WERI-Rb-1 (cell line): ENCODE results near the gene TNFRSF11A.

Experiments used
- DNase-seq: peaks from one replicate; pipeline ENCODE4 v3.0.0-alpha.2; 2020
- H3K27ac ChIP-seq: fragments of 250-450 bp; sonication (Bioruptor Pico); 2 replicates; pipeline ENCODE4 v1.5.1; 2020; ENCODE audit warnings: mild to moderate bottlenecking, moderate library complexity
- H3K27me3 ChIP-seq: fragments of 250-450 bp; sonication (Bioruptor Pico); 2 replicates; pipeline ENCODE4 v1.5.1; 2021; ENCODE audit warnings: mild to moderate bottlenecking, low read depth, moderate library complexity; ENCODE audit not compliant: insufficient read depth, severe bottlenecking
- H3K36me3 ChIP-seq: fragments of 250-450 bp; sonication (Bioruptor Pico); 2 replicates; pipeline ENCODE4 v1.5.1; 2020; ENCODE audit warnings: mild to moderate bottlenecking, moderate library complexity
- H3K4me3 ChIP-seq: 2 replicates; pipeline ENCODE4 v1.5.1; 2011; ENCODE audit warnings: low read depth, mild to moderate bottlenecking, control low read depth, low read length
- H3K9me3 ChIP-seq: fragments of 250-450 bp; sonication (Bioruptor Pico); 2 replicates; pipeline ENCODE4 v1.5.1; 2021; ENCODE audit warnings: mild to moderate bottlenecking, moderate library complexity; ENCODE audit not compliant: severe bottlenecking
- CTCF ChIP-seq: IDR thresholded peaks from 2 replicates; pipeline ENCODE4 v1.5.1; 2011; ENCODE audit warnings: low read depth, mild to moderate bottlenecking, control low read depth, inconsistent platforms, low read length

TNFRSF11A gene

DNA sequence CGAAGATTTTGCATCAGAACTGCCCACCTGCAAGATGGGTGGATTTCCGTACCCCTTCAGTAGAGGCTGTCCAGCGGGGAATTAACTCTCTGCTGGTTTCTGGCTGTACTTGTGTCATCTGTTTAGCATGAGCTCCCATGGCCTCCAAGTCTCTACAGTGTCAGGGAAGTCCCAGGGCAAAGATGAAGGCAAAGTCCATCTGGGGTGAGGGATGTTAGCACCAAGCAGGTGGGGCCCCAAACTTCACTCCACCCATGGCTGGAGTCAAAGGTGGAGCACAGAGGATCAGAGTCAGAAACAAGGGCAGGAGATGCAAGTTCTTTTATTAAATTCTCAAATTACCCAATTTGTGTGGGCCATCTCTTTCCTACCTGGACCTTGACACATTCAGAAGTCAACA, 78.0 kb downstream of the TNFRSF11A start:
- no peak for TF ChIP-seq CTCF
- Histone ChIP-seq H3K27me3 (no peaks in the 10 kb centered on the region), H3K4me3 (no peak overlapping the region), H3K27ac (no peak overlapping the region), H3K9me3 (no peaks in the 10 kb centered on the region), H3K36me3 (no peaks in the 10 kb centered on the region)
- no peak for DNase-seq

- no peak overlapping the region for H3K4me3 ChIP-seq
- H3K27me3 ChIP-seq = no peaks in the 10 kb centered on the region
- H3K9me3 ChIP-seq = no peaks in the 10 kb centered on the region
Observed at GRCh38 chr18:62404881-62405280, 79.8 kb downstream of the TNFRSF11A start.

DNA sequence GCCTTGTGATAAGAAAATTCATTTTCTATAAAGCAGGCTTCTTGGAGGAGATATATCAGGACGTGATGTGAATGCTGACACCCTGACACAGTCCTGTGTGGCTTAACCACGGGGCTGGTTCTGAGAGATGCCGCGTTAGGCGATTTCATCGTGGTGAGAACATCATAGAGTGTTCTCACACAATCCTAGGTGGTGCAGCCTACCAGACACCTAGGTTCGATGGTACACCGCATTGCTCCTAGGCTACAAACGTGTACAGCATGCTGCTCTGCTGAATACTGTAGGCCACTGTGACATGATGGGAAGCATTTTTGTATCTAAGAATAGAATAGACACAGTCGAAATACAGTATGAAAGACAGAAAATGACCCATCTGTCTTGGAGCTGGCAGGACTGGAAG, 82.5 kb downstream of the TNFRSF11A start:
- TF ChIP-seq CTCF = no peak
- H3K27me3 ChIP-seq = no peaks in the 10 kb centered on the region
- H3K36me3 ChIP-seq = no peaks in the 10 kb centered on the region
- DNase-seq = no peak
- H3K9me3 ChIP-seq = peaks cover 3% of the 10 kb centered on the region
- H3K4me3 ChIP-seq = no peak overlapping the region
- no peak overlapping the region for H3K27ac ChIP-seq

More at GRCh38 chr18:62404881-62405280, 79.8 kb downstream of the TNFRSF11A start:
- Histone ChIP-seq H3K36me3 (no peaks in the 10 kb centered on the region), H3K27ac (no peak overlapping the region)
- no peak for TF ChIP-seq CTCF
- DNase-seq = no peak

- DNase-seq = no peak
- Histone ChIP-seq H3K9me3 (peaks cover 3% of the 10 kb centered on the region), H3K27me3 (no peaks in the 10 kb centered on the region), H3K36me3 (no peaks in the 10 kb centered on the region), H3K27ac (no peak overlapping the region), H3K4me3 (no peak overlapping the region)
- TF ChIP-seq CTCF = no peak
Observed at GRCh38 chr18:62409821-62410220, 84.7 kb downstream of the TNFRSF11A start.

DNA sequence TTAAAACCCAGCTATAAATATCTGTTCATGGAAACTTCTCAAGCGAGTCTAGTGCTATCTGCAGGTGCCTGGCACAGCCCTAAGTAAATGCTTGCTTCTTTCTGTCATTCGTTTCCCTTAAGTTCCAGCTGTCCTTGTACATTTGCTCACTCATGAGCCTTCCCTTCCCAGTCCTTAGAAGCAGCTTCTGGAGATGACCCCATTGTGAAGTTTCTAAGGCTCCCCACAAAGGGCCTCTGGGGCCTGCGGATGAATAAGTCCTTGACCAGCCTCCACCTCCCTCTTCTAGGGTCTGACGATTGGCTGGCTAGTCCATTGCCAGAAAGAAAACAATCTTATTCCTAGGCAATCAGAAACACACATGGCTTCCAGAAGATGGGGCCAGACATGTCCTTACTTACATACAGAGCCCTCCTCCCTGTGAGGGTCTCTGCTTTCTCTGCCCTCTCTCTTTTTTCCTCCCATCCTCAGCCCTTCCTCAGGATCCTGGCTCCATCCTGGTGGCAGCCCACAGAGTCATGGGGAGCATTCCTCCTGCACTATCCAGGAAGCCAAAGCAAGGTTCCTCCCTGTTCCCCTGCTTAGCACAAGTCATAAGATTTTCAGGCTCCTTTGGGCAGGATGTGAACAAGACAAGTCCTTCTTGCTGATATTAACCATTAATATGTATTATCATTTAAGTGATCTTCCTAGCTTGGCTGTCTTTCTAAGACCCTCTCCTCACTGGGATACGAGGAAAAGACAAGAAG, 87.3 kb downstream of the TNFRSF11A start:
- Histone ChIP-seq H3K4me3 (no peak overlapping the region), H3K27me3 (no peaks in the 10 kb centered on the region), H3K27ac (no peak overlapping the region), H3K9me3 (peaks cover 3% of the 10 kb centered on the region), H3K36me3 (no peaks in the 10 kb centered on the region)
- no peak for DNase-seq
- TF ChIP-seq CTCF = no peak

DNA sequence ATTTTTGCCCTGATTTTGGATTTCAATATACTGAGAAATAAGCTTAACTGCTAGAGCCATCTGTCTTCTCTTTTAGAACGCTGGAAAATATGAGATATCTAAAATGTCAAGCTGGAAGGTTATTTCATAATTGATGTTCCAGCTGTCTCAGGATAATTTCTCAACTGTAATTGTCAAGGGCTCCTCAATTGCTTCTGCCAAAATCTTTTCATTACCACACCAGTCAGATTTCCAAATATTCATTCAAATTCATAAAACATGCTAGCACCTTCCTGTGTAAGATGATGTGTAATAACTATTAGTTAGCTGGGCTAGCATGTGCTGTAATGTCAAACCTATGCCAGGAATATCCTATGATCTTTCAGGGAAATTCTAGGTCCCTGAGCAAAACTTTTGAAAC, 88.1 kb downstream of the TNFRSF11A start:
- no peaks in the 10 kb centered on the region for H3K27me3 ChIP-seq
- H3K27ac ChIP-seq = no peak overlapping the region
- H3K9me3 ChIP-seq = peaks cover 3% of the 10 kb centered on the region
- TF ChIP-seq CTCF = no peak
- no peaks in the 10 kb centered on the region for H3K36me3 ChIP-seq
- H3K4me3 ChIP-seq = no peak overlapping the region
- DNase-seq = no peak
